Dedifferentiated amniotic fluid mesenchymal stem cell (primary cell): ENCODE measurements around the gene UMOD.

Experiments
- DNase-seq: peaks from one replicate; pipeline ENCODE4 v3.0.0-alpha.2; 2016; ENCODE audit errors: extremely low spot score

Gene UMOD

GRCh38 chr16:20300312-20301097 is 52.0 kb downstream of the UMOD start:
- DNase-seq: peak; percentile 15

DNA sequence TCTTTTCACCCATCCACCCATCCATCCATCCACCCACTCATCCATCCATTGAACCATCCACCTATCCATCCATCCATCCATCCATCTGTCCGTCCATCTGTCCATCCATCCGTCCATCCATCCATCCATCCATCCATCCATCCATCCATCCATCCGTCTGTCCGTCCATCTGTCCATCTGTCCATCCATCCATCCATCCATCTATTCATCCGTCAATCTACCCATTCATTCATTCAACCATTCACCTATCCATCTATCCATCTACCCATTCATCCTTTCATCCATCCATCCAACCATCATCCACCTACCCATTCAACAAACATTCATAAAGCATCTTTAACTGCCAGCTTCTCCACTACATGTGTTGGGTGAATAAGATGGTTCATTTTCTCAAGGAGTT is 54.1 kb downstream of the UMOD start:
- DNase-seq: no peak

GRCh38 chr16:20291208-20292206 is 61.0 kb downstream of the UMOD start:
- DNase-seq: no peak

GRCh38 chr16:20289571-20289970 is 62.9 kb downstream of the UMOD start:
- no peak for DNase-seq

GRCh38 chr16:20285993-20286499 is 66.5 kb downstream of the UMOD start:
- no peak for DNase-seq
